Muscle layer of colon (tissue), 2 donors: Measurements from ENCODE around the gene NNMT.

Experiments
- H3K27ac ChIP-seq: one replicate; pipeline ENCODE4 v1.7.0; 2013; ENCODE audit warnings: low read depth, mild to moderate bottlenecking, low read length, moderate library complexity
- H3K27me3 ChIP-seq, 2 donors: one replicate each; pipeline ENCODE4 v1.7.0; 2013; ENCODE audit warnings: low read length in 2 of 2, mild to moderate bottlenecking in 2 of 2; ENCODE audit not compliant: insufficient read depth in 2 of 2, control insufficient read depth in 1 of 2
- H3K36me3 ChIP-seq: one replicate; pipeline ENCODE4 v1.7.0; 2013; ENCODE audit warnings: mild to moderate bottlenecking, low read length; ENCODE audit not compliant: insufficient read depth
- H3K4me1 ChIP-seq: one replicate; pipeline ENCODE4 v1.7.0; 2013; ENCODE audit warnings: mild to moderate bottlenecking, low read length; ENCODE audit not compliant: insufficient read depth
- H3K4me3 ChIP-seq, 2 donors: one replicate each; pipeline ENCODE4 v1.7.0; 2013; ENCODE audit warnings: low read length in 2 of 2, low read depth in 1 of 2, mild to moderate bottlenecking in 1 of 2, moderate library complexity in 1 of 2
- H3K9ac ChIP-seq: one replicate; pipeline ENCODE4 v1.7.0; 2013; ENCODE audit warnings: low read length
- H3K9me3 ChIP-seq: one replicate; pipeline ENCODE4 v1.7.0; 2013; ENCODE audit warnings: mild to moderate bottlenecking, low read length
- donor health status: abdominal sarcoma.
- donor health status: Adenocarcinoma of cecum.

Gene NNMT

DNA sequence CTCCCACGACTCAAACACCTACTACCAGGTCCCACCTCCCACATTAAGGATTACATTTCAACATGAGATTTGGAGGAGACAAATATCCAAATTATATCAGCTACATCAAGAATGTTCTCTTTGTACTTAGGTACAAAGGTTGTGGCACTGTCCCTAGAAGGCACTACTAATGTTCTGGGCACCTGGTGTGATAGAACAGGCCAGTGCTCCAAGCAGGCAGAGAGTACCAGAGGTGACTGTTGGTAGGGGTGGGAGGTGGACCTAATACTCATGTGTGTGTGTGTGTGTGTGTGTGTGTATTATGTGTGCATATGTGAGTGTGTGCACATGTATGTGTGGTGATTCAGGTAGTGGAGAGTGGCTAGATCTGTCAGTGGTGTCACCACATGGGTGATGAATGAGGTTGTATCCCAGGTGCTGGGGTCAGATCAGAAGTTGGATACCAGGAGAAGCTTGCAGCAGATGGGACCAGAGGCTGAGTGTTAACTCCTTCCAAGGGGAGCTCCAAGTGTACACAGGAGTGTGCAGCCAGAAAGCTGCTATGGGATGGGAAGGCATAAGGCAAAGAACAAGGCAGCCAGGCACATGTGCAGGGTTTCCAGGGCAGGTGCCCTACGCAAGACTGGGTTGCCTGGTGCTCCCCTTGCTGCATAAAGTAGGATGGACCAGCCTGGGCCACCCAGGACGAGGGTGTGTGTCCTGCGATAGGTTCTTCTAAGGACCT, 17.7 kb upstream of the NNMT start:
- no peak overlapping the region for H3K9ac ChIP-seq
- H3K36me3 ChIP-seq, result no peaks in the 10 kb centered on the region
- H3K27me3 ChIP-seq, result no peaks in the 10 kb centered on the region
- no peaks in the 10 kb centered on the region for H3K9me3 ChIP-seq
- H3K4me1 ChIP-seq, result peaks cover 4% of the 10 kb centered on the region
- H3K4me3 ChIP-seq, result no peak overlapping the region
- no peak overlapping the region for H3K27ac ChIP-seq

DNA sequence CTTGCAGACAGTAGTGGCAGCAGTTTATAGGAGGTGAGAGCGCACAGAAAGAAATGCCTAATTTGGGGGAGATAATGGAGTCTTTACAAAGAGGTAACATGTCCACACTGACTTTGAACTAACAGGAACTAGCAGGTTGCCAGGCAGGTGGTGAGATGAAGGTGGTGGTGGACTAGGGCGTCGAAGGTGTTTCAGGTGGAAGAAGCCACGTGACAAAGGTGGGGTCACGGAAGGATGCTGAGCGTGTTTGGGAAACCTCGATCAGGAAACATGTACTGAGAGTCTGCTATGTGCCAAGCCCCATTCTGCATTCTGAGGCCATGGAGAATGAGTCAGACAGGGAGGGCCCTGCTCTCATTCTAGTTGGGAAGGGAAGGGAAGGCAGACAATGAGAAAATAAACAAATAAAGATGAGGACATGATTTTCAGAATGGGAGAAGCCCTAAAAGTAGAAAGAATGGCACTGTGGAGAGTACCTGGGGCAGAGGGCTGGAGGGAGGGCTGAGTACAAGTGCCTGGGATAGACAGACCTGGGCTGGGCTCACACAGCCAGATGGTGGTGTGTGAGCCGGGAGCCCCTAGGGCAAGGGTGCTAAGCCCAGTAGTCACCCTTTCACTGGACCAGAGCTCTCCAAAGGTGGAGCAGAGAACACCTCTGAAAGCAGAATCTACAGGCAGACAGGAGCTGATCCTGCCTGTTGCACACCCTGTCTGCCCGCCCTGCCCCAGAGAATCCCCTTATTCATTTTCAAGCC, 16.2 kb upstream of the NNMT start:
- H3K27ac ChIP-seq, result no peak overlapping the region
- H3K9me3 ChIP-seq, result no peaks in the 10 kb centered on the region
- H3K9ac ChIP-seq, result no peak overlapping the region
- peaks cover 4% of the 10 kb centered on the region for H3K4me1 ChIP-seq
- no peaks in the 10 kb centered on the region for H3K36me3 ChIP-seq
- H3K4me3 ChIP-seq, result no peak overlapping the region
- no peaks in the 10 kb centered on the region for H3K27me3 ChIP-seq

DNA sequence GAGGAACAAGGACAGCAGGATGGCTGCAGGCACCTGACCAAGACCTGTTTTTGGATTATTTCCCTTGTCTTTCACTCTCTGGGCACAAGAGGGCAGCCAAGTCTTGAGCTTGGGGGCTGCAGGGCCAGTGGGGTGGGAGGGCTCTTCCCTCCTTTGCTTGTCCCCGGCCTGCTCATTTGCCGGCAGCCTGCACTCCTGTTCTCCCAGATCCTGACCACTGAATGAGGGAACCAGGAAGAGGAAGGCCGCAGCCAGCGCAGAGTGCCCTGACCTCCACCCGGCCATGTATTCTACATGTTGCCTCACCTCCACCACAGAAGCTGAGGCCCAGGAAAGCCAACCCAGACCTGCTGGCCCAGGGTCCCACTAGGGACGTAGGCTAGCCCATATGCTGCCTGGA, 15.5 kb upstream of the NNMT start:
- Histone ChIP-seq H3K4me3 (no peak overlapping the region), H3K27me3 (no peaks in the 10 kb centered on the region), H3K9ac (no peak overlapping the region), H3K27ac (no peak overlapping the region), H3K9me3 (no peaks in the 10 kb centered on the region), H3K36me3 (no peaks in the 10 kb centered on the region), H3K4me1 (peaks cover 4% of the 10 kb centered on the region)

DNA sequence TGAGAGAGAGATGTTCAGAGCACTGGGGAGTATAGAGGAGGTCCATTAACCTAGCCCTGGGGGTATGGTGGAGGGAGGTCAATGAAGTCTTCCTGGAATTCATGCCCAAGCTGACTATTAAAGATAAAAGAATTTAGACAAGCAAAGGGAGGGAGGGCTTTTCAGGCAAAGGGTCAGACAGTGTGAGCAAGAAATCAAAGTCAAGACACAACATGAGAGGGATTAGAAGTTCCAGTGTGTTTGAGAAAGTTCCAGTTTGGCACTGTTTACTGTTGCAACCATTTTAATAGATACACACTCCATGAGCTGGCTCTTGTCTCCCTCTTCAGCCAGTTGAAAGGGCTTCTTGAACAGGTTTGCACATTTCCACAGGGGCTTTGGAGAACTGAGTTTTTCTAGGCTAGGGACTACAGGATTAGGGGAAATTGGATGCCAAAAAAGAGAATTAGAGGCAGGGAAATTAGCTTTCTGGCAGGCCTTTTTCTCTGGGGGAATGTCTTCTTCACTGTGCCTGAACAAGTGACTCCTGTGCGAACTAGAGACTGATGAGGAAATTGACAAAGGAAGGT, 14.7 kb upstream of the NNMT start:
- H3K27ac ChIP-seq, result no peak overlapping the region
- no peaks in the 10 kb centered on the region for H3K9me3 ChIP-seq
- H3K9ac ChIP-seq, result no peak overlapping the region
- H3K27me3 ChIP-seq, result no peaks in the 10 kb centered on the region
- no peak overlapping the region for H3K4me3 ChIP-seq
- H3K36me3 ChIP-seq, result no peaks in the 10 kb centered on the region
- H3K4me1 ChIP-seq, result peaks cover 4% of the 10 kb centered on the region

DNA sequence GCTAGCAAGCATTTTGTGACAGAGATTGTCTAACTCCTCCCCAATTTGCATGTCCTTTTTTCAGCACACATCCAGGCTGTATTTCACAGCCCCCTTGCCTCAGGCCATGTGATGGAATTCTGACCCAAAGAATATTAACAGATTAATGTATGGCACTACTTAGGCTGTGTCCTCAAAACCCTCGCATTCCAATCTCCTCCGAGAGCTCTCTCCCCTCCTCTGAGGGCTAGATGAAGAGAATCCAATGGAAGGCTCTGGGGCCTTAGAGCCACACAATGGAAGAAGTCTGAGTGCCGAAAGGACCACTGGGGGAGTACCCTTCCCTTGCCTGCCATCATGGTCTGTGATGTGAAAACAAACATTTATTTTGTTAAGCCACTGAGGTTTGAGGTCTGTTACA, 13.7 kb upstream of the NNMT start:
- no peaks in the 10 kb centered on the region for H3K27me3 ChIP-seq
- peaks cover 4% of the 10 kb centered on the region for H3K4me1 ChIP-seq
- no peak overlapping the region for H3K4me3 ChIP-seq
- H3K9ac ChIP-seq, result no peak overlapping the region
- H3K27ac ChIP-seq, result no peak overlapping the region
- H3K9me3 ChIP-seq, result no peaks in the 10 kb centered on the region
- H3K36me3 ChIP-seq, result no peaks in the 10 kb centered on the region

DNA sequence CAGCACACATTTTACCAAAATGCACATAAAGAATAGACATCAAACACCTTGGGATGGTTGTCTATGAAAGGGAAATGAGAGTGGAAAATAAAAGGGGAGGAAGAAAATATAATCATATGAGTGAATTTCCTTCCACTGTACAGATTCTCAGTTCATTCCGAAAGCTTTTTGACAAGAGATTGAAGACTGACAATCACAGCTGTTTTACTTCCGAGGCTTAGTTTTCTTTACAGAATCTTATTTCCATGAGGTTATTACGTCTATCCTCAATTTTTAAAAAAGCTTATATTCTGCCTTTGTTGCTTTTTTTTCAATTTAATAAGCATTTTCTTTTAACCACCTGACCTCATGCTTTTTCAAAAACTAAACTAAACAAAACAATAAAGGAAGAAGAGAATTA, 12.8 kb upstream of the NNMT start:
- Histone ChIP-seq H3K36me3 (no peaks in the 10 kb centered on the region), H3K9me3 (no peaks in the 10 kb centered on the region), H3K9ac (no peak overlapping the region), H3K4me3 (no peak overlapping the region), H3K27me3 (no peaks in the 10 kb centered on the region), H3K27ac (no peak overlapping the region), H3K4me1 (peaks cover 4% of the 10 kb centered on the region)

DNA sequence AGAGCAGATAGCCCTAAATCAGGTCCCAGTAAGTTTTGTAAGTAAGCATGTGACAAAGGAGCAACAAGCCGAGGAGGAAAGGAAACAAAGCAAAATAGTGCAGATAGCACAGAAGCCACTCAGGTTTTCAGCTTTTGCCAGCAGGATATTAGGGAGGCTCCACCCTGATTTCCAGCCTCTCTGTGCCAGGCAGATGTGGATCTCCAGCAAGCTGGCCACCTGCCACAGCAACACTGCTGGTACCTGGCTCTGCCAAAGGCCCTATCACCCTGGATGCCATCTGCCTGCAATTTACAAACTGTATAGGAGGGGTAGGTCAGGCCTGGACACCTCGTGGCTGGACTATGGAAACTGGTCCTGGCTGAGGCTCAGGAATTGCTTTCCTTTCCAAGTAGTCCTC, 12.2 kb upstream of the NNMT start:
- Histone ChIP-seq H3K36me3 (no peaks in the 10 kb centered on the region), H3K27me3 (no peaks in the 10 kb centered on the region), H3K4me3 (no peak overlapping the region), H3K9me3 (no peaks in the 10 kb centered on the region), H3K27ac (no peak overlapping the region), H3K4me1 (peaks cover 4% of the 10 kb centered on the region), H3K9ac (no peak overlapping the region)

DNA sequence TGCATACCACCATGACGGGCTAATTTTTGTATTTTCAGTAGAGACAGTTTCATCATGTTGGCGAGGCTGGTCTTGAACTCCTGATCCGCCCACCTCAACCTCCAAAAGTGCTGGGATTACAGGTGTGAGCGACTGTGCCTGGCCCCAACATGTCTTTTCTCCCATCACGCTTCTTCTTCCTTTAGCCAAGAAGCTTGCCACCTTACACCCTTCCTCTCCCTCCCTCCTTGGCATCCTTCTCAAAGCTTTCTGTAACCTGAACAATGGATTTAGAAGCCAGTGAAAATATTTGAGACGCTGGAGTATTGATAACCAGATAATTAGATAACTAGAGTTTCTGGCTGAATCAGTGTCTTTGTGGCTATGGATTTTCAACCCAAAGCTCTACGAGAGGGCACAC, 11.3 kb upstream of the NNMT start:
- Histone ChIP-seq H3K27ac (no peak overlapping the region), H3K9ac (no peak overlapping the region), H3K9me3 (no peaks in the 10 kb centered on the region), H3K36me3 (no peaks in the 10 kb centered on the region), H3K4me3 (no peak overlapping the region), H3K27me3 (no peaks in the 10 kb centered on the region), H3K4me1 (peaks cover 4% of the 10 kb centered on the region)

DNA sequence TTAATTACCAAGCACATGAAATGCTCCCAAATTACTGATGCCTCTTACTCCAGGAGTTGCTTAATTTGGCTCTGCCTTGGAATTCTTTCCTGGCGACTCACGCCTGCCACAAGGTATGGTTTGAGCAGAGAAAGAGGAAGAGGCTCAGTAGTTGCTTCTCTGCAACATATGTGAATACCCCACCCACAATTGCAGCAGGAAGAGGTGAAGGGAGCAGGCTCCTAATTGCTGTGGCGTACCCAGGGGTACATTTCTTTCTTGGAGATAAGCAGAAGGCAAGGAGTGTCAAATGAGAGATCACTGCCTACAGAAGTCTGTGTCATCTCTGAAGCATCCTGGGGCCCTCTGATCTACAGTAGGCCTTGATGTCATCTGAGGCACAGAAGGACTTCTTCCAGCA, 10.6 kb upstream of the NNMT start:
- Histone ChIP-seq H3K27ac (no peak overlapping the region), H3K27me3 (no peaks in the 10 kb centered on the region), H3K9me3 (no peaks in the 10 kb centered on the region), H3K36me3 (no peaks in the 10 kb centered on the region), H3K4me1 (peaks cover 4% of the 10 kb centered on the region), H3K9ac (no peak overlapping the region), H3K4me3 (no peak overlapping the region)

DNA sequence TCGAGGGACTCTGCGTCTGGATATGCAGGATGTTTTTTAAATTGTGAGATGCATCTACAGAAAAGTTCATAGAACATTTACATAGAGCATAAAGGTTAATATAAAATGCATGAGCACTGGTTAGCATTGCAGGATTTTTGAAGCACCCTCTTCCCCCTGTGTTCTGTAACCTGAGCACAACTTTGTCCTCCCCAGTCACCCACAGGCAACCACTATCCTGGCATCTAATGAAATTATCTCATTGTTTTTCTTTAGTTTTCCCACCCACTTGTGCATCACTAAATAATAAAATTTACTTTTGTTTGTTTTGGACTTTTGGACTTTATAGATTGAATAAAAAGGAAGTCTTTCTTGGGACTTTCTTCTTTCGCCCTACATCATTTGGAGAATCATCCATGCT, 10.0 kb upstream of the NNMT start:
- H3K9me3 ChIP-seq, result no peaks in the 10 kb centered on the region
- no peaks in the 10 kb centered on the region for H3K27me3 ChIP-seq

DNA sequence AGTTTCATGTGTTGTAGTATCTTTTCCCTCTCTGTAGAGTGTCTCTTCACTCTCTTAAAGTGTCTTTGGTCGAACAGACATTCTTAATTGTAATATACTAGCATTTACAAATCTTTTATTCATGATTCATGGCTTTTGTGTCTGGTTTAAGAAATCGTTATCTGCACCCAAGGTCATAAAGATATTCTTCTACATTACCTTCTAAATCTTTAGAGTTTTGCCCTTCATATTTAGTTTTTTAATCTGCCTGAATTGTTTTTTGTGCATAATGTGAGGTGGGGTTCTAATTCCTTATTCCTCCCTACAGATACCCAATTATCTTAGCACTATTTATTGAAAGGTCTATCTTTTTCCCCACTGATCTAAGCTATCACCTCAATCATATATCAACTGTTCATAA, 9.0 kb upstream of the NNMT start:
- H3K27me3 ChIP-seq, result no peaks in the 10 kb centered on the region
- no peaks in the 10 kb centered on the region for H3K9me3 ChIP-seq
- no peaks in the 10 kb centered on the region for H3K36me3 ChIP-seq
- H3K9ac ChIP-seq, result no peak overlapping the region
- H3K4me1 ChIP-seq, result no peaks in the 10 kb centered on the region
- no peak overlapping the region for H3K4me3 ChIP-seq
- no peak overlapping the region for H3K27ac ChIP-seq

More for the DNA sequence above, 10.0 kb upstream of the NNMT start:
- Histone ChIP-seq H3K9ac (no peak overlapping the region), H3K36me3 (no peaks in the 10 kb centered on the region), H3K27ac (no peak overlapping the region), H3K4me3 (no peak overlapping the region), H3K4me1 (peaks cover 4% of the 10 kb centered on the region)
